VCaP (cell line): Measurements from ENCODE around the gene NRG2.

Experiments
- H3K27ac ChIP-seq: fragments of 450-650 bp; 2 replicates; pipeline ENCODE4 v1.5.1; 2017
- CTCF ChIP-seq: fragments of 450-650 bp; conservative IDR thresholded peaks from 2 replicates; pipeline ENCODE4 v1.5.1; 2017; ENCODE audit warnings: mild to moderate bottlenecking, moderate library complexity

Gene NRG2

GRCh38 chr5:140041492-140042392, 1.4 kb downstream of the NRG2 start:
- no peak for TF ChIP-seq CTCF
- H3K27ac ChIP-seq = peak overlapping the region; percentile 86

- H3K27ac ChIP-seq = peak overlapping the region; percentile 86
These were observed 2.0 kb downstream of the NRG2 start for GRCh38 chr5:140041099-140041491.

GRCh38 chr5:140040358-140040757, 2.7 kb downstream of the NRG2 start:
- TF ChIP-seq CTCF = no peak
- H3K27ac ChIP-seq = peak overlapping the region; percentile 86

More at GRCh38 chr5:140041099-140041491, 2.0 kb downstream of the NRG2 start:
- TF ChIP-seq CTCF = no peak

GRCh38 chr5:140039561-140039960, 3.5 kb downstream of the NRG2 start:
- TF ChIP-seq CTCF = no peak
- peak overlapping the region; percentile 86 for H3K27ac ChIP-seq

GRCh38 chr5:140038373-140038957, 4.6 kb downstream of the NRG2 start:
- no peak for TF ChIP-seq CTCF
- no peak overlapping the region; the same call in 1 of the 2 replicates for H3K27ac ChIP-seq

GRCh38 chr5:140037012-140037411, 6.1 kb downstream of the NRG2 start:
- no peak overlapping the region for H3K27ac ChIP-seq

More at GRCh38 chr5:140037012-140037411, 6.1 kb downstream of the NRG2 start:
- no peak for TF ChIP-seq CTCF
